Left cardiac atrium (tissue), 4 donors: Measurements from ENCODE around the gene ABLIM2. TPM values are rescaled to one million over a fixed set of nuclear protein-coding genes. Genes with fewer than 3 reads are reported as not detected.
A peak's percentile ranks its signal among the peaks of the same experiment; 100 is the strongest.

Experiments
- ATAC-seq, 2 donors: fragments of 200-7000 bp; cut with Tn5 transposase; one replicate each; pipeline ENCODE4 v1.9.1; 2020; ENCODE audit warnings: mild to moderate bottlenecking in 2 of 2, moderate library complexity in 2 of 2
- DNase-seq: peaks from one replicate; pipeline ENCODE4 v3.0.0-alpha.2; 2020
- intact Hi-C, 2 donors: fragments of 100-400 bp; cut with DNase I; formaldehyde crosslinking; loops; one replicate each; pipeline versions ENCODE4 v1.14.1 to v1.15.1; 2022 to 2023
- total RNA-seq, 2 donors: library from RNA; stranded (reverse); fragmentation: NEBNext Ultra II Directional; extraction: Animal tissue kit (Norgen Biotek cat#: 25700); gene quantifications; one replicate each; pipeline ENCODE4 v1.2.1, GENCODE V29; 2021
- donor health status: DM: no; HTN: yes; CAD: no.
- donor health status: DM: no; HTN: yes; CAD: no; lungs with severe emphysema.
- donor health status: DM: yes; HTN: yes; CAD: no.
- donor health status: Dilated cardiomyopathy.

The ABLIM2 gene
- total RNA-seq, 2 donors from 2014 or later = 14.3 to 23.1 TPM

- intact Hi-C loops = loop anchor here in 1 of 2 donors (5.0 kb wide), 1 partner anchor 49 kb away; no protein-coding TSS in a partner anchor
- ATAC-seq (no peak), DNase-seq (no peak)
Observed at GRCh38 chr4:8102831-8103230, 55.8 kb downstream of the ABLIM2 start.

GRCh38 chr4:8102076-8102355, 56.6 kb downstream of the ABLIM2 start:
- DNase-seq (no peak), ATAC-seq (no peak)
- intact Hi-C loops = loop anchor here in 1 of 2 donors (5.0 kb wide), 1 partner anchor 50 kb away; no protein-coding TSS in a partner anchor

GRCh38 chr4:8101213-8102075, 57.2 kb downstream of the ABLIM2 start:
- ATAC-seq (peak; percentile 47 to 84), DNase-seq (peak; percentile 73)
- intact Hi-C loops = loop anchor here in 1 of 2 donors (5.0 kb wide), 1 partner anchor 51 kb away; no protein-coding TSS in a partner anchor

- intact Hi-C loops = loop anchor here in 1 of 2 donors (5.0 kb wide), 1 partner anchor 52 kb away; no protein-coding TSS in a partner anchor
- DNase-seq (peak; percentile 70), ATAC-seq (peak; percentile 20 to 37)
Observed at GRCh38 chr4:8099981-8100464, 58.6 kb downstream of the ABLIM2 start.

GRCh38 chr4:8098506-8098905, 60.1 kb downstream of the ABLIM2 start:
- DNase-seq = peak; percentile 2
- intact Hi-C loops = no loop called here
- ATAC-seq = no peak

DNA sequence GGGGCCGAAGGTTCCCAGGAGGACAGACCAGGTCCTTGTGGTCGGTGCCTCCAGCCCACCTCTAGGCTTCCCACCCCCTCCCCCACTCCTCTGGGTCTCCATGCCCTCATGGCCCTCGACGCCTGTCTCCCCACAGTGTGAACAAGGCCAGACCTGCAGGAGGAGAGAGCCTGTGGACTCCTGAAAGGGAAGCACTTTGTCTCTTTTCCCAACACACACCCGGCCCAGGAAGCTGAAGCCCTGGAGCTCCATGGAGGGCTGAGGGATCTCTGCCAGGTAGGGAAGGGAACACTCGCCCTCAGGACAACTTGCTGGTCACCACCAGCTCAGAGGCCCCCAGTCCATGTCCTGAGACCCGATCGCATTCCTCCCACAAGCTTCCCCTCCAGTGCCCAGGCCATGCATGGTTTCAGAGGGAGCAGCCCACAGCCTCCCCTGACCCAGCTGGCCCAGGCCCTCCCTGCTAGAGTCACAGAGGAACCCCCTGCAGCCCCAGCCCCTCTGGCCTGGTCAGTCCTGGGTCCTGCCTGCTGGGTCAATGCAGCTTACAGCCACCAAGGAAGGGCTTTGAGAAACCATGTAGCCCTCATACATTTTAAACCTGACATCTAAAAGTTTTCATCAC, 60.8 kb downstream of the ABLIM2 start:
- intact Hi-C loops = no loop called here
- peak; percentile 7 for DNase-seq
- no peak for ATAC-seq

DNA sequence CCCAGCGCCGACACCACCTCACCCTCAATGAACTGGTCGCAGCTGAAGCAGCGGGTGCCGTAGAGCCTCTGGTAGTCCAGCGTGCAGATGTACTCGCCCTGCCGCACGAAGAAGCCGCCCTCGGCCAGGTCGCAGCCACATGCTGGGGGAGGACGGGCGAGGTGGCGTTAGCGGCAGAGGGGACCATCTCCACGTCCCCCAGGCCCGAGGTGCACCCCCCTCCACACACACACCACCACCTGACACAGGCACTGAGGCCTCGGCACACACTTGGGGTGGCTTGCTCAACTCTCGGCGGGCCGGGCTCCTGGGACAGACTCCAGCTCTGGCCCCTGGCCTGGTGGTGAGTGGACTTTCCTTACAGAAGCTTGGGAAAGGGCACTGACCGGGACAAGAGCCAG, 61.5 kb downstream of the ABLIM2 start:
- intact Hi-C loops = no loop called here
- DNase-seq (no peak), ATAC-seq (no peak)

GRCh38 chr4:8096690-8097061, 61.9 kb downstream of the ABLIM2 start:
- intact Hi-C loops = no loop called here
- DNase-seq = no peak
- ATAC-seq = no peak

DNA sequence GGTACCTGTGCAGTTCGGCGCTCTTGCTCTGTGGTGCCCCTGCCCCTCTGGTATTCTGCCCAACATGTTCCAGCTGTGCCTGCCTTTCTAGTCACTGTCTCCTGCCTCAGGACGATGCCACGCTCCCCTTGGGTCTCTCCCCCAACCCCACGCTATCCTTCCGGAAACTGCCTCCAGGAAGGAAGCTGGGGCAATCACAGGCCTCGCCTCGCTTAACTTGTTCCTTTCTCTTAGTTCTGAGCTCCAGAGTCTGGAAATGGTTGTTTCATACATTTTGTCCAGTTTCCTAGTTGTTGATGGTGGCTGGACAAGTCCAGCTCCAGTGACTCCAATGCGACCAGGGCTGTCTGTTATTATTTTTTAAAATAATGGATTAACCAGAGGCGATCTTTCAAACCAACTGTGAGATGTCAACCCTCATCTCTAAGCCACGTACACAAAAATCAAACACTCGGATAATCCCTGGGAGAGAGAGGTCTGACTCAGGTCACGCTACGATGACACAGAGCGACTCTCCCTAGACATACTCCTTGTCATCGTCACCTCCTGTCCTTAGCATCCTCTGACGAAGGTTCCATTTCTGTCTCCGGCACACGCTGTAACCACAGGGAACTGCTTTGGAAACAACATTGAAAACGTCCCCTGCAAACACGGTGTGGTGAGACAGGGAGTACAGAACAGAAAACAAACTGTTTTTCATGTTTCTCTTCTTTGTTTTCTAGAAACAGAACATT, 62.5 kb downstream of the ABLIM2 start:
- no peak for ATAC-seq
- no peak for DNase-seq
- intact Hi-C loops = no loop called here

- intact Hi-C loops = no loop called here
- no peak for DNase-seq
- no peak for ATAC-seq
Observed at GRCh38 chr4:8093587-8094274, 64.9 kb downstream of the ABLIM2 start.

- ATAC-seq (no peak), DNase-seq (no peak)
- intact Hi-C loops = no loop called here
Observed at GRCh38 chr4:8092282-8092681, 66.3 kb downstream of the ABLIM2 start.

- no peak for ATAC-seq
- no peak for DNase-seq
- intact Hi-C loops = no loop called here
Observed at GRCh38 chr4:8090744-8091301, 67.8 kb downstream of the ABLIM2 start.

GRCh38 chr4:8090312-8090711, 68.3 kb downstream of the ABLIM2 start:
- intact Hi-C loops = no loop called here
- DNase-seq (peak; percentile 33), ATAC-seq (peak in 1 of 2 donors; percentile 46)

DNA sequence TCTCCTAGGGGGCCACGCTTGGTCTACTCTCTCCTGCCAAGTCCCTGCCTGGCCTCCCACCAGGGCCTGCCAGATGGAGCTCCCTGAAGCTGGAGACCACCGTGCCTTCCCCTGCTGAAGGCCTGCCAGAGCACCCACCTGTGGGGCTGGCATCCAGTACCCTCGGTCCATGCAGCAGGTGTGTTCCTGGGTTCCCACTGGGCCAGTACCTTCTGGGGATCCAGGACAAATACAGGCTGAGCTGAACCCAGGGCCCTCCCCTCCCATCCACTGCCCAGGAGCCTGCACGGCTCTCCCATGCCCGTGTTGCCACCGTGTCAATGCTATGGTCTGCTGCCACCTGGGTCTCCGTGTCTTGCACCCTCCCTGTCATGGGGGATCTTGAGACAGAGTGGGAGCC, 68.8 kb downstream of the ABLIM2 start:
- DNase-seq = peak; percentile 18
- no peak for ATAC-seq
- intact Hi-C loops = no loop called here

GRCh38 chr4:8088966-8089491, 69.6 kb downstream of the ABLIM2 start:
- intact Hi-C loops = no loop called here
- peak; percentile 4 for DNase-seq

GRCh38 chr4:8087921-8088495, 70.6 kb downstream of the ABLIM2 start:
- intact Hi-C loops = no loop called here
- ATAC-seq = no peak
- peak; percentile 15 for DNase-seq

More at GRCh38 chr4:8088966-8089491, 69.6 kb downstream of the ABLIM2 start:
- ATAC-seq = no peak

DNA sequence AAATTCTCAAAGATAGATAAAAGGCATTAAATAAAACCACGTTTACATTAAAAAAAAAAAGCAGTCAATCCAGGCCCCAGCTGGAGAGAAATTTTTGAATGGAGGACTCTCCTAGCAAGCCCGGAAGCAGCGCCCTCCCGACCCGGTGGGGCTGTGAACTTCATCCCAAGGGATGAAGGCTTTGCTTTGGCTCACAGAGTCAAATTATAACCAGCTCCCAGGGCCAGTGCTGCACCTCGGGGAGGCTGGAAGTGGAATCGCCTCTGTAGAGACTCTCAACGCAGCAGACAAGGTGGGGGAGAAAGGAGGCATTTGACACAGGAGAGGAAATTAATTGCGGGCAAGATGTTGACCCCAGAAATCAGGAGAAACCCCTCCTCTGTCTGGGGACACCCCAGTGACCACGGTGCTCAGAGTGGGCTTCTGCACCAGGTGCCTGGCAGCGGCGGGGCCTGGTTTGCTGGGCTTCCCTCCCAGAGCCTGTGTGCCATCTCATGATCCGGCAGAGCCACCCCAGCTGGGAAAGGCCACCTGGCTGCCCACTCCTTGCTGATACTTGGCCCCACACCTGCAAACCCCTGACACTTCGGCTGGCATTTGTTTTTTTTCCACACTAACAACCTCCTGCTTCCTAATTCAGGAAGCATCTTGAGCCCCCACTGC, 71.7 kb downstream of the ABLIM2 start:
- ATAC-seq (peak in 1 of 2 donors; percentile 20), DNase-seq (peak; percentile 19)
- intact Hi-C loops = no loop called here
